ENCODE measurements around the gene ELAVL1. TPM values are rescaled to one million over a fixed set of nuclear protein-coding genes. Genes with fewer than 3 reads are reported as not detected.

ELAVL1 gene
- total RNA-seq, 4 donors from 2014 or later: 14.1 to 71.7 (median 39.3) TPM

GRCh38 chr19:7965921-7966665, 39.3 kb downstream of the ELAVL1 start:
- TF ChIP-seq POLR2A (IDR thresholded peaks at IDR 0.05): no peak
- TF ChIP-seq, protein P1, sequence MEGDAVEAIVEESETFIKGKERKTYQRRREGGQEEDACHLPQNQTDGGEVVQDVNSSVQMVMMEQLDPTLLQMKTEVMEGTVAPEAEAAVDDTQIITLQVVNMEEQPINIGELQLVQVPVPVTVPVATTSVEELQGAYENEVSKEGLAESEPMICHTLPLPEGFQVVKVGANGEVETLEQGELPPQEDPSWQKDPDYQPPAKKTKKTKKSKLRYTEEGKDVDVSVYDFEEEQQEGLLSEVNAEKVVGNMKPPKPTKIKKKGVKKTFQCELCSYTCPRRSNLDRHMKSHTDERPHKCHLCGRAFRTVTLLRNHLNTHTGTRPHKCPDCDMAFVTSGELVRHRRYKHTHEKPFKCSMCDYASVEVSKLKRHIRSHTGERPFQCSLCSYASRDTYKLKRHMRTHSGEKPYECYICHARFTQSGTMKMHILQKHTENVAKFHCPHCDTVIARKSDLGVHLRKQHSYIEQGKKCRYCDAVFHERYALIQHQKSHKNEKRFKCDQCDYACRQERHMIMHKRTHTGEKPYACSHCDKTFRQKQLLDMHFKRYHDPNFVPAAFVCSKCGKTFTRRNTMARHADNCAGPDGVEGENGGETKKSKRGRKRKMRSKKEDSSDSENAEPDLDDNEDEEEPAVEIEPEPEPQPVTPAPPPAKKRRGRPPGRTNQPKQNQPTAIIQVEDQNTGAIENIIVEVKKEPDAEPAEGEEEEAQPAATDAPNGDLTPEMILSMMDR (IDR thresholded peaks at IDR 0.05): no peak
- no peaks in the 10 kb centered on the region for H3K36me3 ChIP-seq
- no peaks in the 10 kb centered on the region for H3K4me1 ChIP-seq
- no peak for DNase-seq
- intact Hi-C loops (cut with DNase I; ENCODE audit: low total_unique reads): no loop called here
- no peaks in the 10 kb centered on the region for H3K9me3 ChIP-seq
- H3K27me3 ChIP-seq: no peaks in the 10 kb centered on the region
- H3K27ac ChIP-seq: no peak overlapping the region
- H3K4me3 ChIP-seq: no peak overlapping the region

GRCh38 chr19:7965259-7965841, 40.1 kb downstream of the ELAVL1 start:
- no peak overlapping the region for H3K27ac ChIP-seq
- H3K27me3 ChIP-seq: no peaks in the 10 kb centered on the region
- no peak overlapping the region for H3K4me3 ChIP-seq
- intact Hi-C loops (cut with DNase I; ENCODE audit: low total_unique reads): no loop called here
- no peaks in the 10 kb centered on the region for H3K36me3 ChIP-seq
- H3K4me1 ChIP-seq: no peaks in the 10 kb centered on the region
- no peaks in the 10 kb centered on the region for H3K9me3 ChIP-seq
- no peak for DNase-seq
- TF ChIP-seq, protein P1 (IDR thresholded peaks at IDR 0.05): no peak
- TF ChIP-seq POLR2A (IDR thresholded peaks at IDR 0.05): no peak

DNA sequence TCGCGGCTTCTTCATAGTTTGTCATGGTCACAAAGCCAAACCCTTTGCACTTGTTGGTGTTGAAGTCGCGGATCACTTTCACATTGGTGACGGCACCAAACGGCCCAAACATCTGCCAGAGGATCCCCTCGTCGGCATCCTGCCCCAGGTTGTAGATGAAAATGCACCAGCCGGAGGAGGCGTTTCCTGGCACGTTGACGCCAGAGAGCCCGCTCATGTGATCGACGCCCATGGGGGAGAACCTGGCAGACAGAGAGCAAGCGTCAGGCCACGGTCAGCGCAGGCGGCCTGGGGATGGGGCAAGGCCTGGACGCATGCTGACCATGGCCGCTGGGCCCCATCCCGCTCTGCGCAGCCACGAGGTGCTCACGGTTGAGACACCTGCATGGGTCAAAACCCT, 41.9 kb downstream of the ELAVL1 start:
- Histone ChIP-seq H3K9me3 (no peaks in the 10 kb centered on the region), H3K36me3 (no peaks in the 10 kb centered on the region), H3K27me3 (no peaks in the 10 kb centered on the region), H3K4me3 (no peak overlapping the region), H3K27ac (no peak overlapping the region), H3K4me1 (no peaks in the 10 kb centered on the region)
- intact Hi-C loops (cut with DNase I; ENCODE audit: low total_unique reads): no loop called here
- no peak for DNase-seq
- TF ChIP-seq, protein P1 (IDR thresholded peaks at IDR 0.05): no peak
- TF ChIP-seq POLR2A (IDR thresholded peaks at IDR 0.05): no peak

DNA sequence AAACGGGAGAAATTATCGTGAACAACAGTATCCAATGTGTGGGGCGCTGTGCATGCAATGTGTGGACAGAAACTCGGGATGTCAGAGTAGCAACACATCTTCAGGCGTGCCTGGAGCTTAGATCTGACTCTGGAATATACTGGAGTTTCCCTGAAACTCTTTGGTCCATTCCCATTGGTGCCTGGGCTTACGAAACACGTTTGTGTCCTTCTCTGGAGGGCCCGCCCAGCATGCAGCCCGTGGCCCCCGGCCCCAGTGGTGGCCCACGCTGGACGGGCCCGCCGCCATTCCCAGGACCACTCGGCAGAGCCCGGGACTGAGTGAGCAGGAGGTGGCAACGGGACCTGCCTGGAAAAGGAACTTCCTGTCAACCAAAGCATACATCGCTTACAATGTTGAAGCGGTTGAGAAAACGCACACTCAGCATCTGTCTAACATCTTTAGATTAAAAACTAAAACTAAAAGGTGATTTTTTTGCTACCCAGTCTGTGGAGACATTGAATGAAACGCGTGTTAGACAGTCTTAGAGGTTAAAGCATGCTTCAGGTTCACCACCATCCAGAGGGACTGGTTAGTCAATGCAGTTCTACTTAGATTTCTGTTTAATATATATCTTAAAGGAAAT, 42.7 kb downstream of the ELAVL1 start:
- no peaks in the 10 kb centered on the region for H3K27me3 ChIP-seq
- no peak for DNase-seq
- H3K4me3 ChIP-seq: no peak overlapping the region
- H3K36me3 ChIP-seq: no peaks in the 10 kb centered on the region
- no peaks in the 10 kb centered on the region for H3K4me1 ChIP-seq
- no peaks in the 10 kb centered on the region for H3K9me3 ChIP-seq
- intact Hi-C loops (cut with DNase I; ENCODE audit: low total_unique reads): no loop called here
- H3K27ac ChIP-seq: no peak overlapping the region
- TF ChIP-seq, protein P1 (IDR thresholded peaks at IDR 0.05): no peak
- TF ChIP-seq POLR2A (IDR thresholded peaks at IDR 0.05): no peak
